D721Med (cell line): Measurements from ENCODE around the gene INSYN2A.
A peak's percentile ranks its signal among the peaks of the same experiment; 100 is the strongest.

ENCODE experiments used
- DNase-seq: peaks from one replicate; pipeline ENCODE4 v3.0.0; 2011; ENCODE audit warnings: low spot score; ENCODE audit not compliant: insufficient read length
- FAIRE-seq: peaks from 2 replicates; lab custom pipeline; 2011; peaks lifted over from hg19 to GRCh38; lab: Jason Lieb, UNC
- CTCF ChIP-seq: IDR thresholded peaks from 2 replicates; pipeline ENCODE4 v1.5.1; 2012; ENCODE audit warnings: mild to moderate bottlenecking, control low read depth; ENCODE audit not compliant: insufficient read depth; ENCODE audit errors: missing control alignments

INSYN2A gene, protein sequence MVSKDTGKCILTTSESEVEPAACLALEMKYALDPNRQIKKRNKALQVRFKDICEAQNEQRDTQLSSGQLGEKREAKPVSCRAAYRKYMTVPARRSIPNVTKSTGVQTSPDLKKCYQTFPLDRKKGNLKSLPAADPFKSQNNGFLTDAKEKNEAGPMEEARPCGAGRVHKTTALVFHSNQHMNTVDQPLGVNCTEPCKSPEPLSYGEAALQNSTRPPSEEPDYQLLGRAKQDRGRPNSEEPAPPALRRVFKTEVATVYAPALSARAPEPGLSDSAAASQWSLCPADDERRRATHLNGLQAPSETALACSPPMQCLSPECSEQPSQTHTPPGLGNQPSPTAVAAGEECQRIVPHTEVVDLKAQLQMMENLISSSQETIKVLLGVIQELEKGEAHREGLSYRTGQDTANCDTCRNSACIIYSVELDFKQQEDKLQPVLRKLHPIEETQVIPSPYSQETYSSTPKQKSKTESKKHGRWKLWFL

DNA sequence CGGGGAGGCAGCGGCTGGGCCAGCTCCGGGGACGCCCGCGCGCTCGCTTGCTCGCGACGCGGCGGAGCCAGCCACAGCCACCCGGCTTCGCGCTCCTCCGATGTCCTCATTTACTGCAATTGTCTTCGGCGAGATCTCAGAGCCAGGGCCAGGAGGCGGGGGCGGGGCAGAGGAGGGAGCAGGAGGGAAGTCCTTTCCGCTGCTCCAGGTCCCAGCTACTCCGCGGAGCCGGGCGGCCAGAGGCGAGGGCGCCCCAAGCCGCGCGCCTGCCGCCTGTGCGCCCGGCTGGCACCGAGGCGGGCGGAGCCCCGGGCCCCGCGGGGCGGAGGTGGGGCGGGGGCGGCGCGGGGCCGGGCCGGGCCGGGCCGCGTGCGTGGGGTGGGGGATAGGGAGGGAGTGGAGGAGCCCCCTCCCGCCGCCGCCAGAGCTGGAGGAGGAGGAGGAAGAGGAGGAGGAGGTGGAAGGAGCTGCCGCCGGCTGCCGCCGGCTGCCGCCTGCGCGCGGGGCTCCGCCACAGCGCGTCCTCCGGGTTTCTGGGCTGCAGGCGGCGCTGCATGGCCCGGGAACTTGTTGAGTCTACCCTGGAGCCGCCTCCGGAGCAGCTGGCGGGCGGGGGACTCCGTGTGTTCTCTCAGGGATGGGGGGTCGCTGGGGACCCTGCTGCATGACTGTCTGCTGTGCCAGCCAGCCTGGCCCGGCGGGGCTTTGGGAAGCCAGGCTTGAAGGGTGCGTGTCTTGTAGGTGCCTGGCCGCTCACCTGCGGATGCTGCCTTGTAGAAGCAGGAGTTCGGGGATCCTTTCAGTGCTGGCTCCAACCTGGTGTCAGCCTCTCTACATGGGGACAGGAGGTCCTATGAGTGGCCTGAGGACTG, at the start of gene INSYN2A:
INSYN2A (minus strand) TSS at position 310 of the 872 bp plus-strand sequence. CDS start 20,196 bp downstream, outside the sequence.
- no peak for FAIRE-seq
- no peak for DNase-seq
- peak; percentile 37 for TF ChIP-seq CTCF

DNA sequence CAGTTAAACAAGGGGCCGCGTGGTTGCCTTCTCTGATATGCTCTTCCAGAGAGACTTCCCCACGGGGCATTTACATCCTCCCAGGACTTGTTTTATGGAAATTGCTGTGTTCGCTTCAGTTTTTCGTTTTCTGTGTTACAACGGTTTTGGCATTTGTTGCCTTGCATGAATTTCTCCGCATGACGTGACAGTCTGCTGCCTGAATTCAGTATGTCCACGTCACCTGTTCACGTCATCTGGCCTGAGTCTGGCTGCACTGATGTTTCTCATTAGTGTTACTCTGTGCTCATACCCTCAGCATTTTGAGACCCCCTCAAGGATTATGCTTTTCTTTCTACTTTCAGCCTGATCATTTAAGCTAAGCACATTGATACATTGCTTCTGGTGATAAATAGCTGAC, 49.1 kb upstream of the INSYN2A start:
- FAIRE-seq (no peak), DNase-seq (no peak)
- TF ChIP-seq CTCF = no peak

DNA sequence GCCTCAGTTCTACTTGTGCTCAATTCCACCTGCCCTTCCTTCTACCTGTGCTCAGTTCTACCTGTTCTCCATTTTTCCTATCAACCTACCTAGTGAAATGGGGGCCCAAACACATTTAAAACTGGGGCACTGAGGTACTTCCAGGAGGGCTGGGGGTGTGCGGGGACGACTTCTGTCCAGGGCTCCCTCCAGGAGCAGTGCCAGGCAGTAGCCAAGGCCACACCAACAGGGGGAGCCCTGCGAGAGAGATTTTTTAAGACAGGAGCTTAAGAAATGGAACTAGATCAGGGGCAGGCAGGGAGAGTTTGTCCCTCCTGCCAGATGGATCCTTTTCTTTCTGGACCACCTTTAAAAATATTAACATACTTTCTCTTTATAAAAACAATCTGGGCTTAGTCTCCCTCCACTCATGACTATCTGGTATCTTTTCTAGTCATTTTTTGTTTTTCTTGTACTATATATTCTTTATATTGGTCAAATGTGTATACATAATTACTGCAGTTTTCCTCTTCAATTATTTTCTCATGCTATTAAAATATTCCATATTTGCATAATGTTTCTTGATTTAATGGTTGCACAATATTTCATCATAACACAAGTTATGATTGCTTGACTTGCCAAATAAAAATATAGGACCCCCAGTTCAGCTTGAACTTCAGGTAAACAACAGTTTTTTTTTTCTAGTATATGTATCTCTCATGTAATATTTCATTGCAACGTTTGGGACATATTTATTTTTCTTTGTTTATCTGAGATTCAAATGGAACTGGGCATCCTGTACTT, 47.3 kb upstream of the INSYN2A start:
- TF ChIP-seq CTCF = peak; percentile 70
- no peak for DNase-seq
- no peak for FAIRE-seq

DNA sequence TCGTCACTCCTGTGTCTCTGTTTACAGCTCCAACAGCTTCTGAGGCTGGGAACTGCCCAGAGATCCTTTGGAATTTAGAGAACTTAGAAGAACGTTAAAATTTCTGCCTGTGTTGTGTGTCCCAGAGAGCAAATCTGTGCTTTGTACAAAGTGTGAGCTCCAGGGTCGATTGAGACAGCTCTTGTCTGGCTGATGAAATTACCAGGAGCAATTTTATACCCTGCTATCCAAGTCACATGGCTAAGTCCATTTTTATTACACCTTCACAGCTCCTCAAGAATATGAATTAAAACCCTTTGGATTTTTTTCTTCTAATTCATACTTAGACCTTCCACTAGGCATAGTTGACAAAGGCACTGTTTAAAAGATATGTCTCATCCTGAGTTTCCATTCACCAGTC, 46.5 kb upstream of the INSYN2A start:
- FAIRE-seq (no peak), DNase-seq (no peak)
- TF ChIP-seq CTCF = no peak

GRCh38 chr10:127236266-127236665, 39.9 kb upstream of the INSYN2A start:
- no peak for TF ChIP-seq CTCF
- DNase-seq (no peak), FAIRE-seq (no peak)

DNA sequence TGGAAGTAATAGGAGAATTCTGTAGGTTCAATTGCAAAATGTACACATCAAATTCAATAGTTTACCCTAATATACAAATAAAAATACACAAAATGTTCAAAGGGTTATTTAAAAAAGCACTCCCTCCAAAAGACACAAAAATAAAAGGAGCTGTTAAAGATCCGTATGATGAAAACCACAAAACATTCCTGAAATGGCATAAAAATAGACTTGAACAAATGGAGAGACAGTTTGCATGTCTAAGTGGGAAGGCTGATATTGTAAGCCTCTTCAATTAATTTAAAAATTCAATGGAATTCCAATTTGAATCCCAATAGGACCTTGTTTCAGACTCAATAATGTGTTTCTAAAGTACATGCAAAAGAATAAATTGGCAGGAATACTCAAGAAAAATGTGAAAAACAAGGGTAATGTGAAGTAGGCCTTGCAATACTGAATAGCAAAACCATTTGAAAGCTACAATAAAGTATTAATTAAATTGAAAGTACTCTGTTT, 38.0 kb upstream of the INSYN2A start:
- no peak for TF ChIP-seq CTCF
- DNase-seq (no peak), FAIRE-seq (no peak)
